ENCODE data around the gene ALOX5AP. TPM values are rescaled to one million over a fixed set of nuclear protein-coding genes. Genes with fewer than 3 reads are reported as not detected.
A peak's percentile ranks its signal among the peaks of the same experiment; 100 is the strongest.

Gene ALOX5AP
- total RNA-seq, 6 experiments from 2014 or later, result 0.53 to 6.7 (median 3.7) TPM

GRCh38 chr13:30712536-30713532 is 22.5 kb upstream of the ALOX5AP start:
- Histone ChIP-seq H3K27me3 (no peaks in the 10 kb centered on the region), H3K4me1 (no peaks in the 10 kb centered on the region), H3K4me3 (no peak overlapping the region), H3K27ac (no peak overlapping the region), H3K36me3 (no peaks in the 10 kb centered on the region), H3K9me3 (no peaks in the 10 kb centered on the region)
- DNase-seq (no peak), ATAC-seq (peak; percentile 81 to 88 (median 86))
- 35% methylated on average over 10 of the region's 13 CpGs for WGBS (ENCODE audit: insufficient coverage, low coverage, low lambda C conversion rate, missing lambda C conversion rate)
- intact Hi-C loops (cut with DNase I), result no loop called here
- TF ChIP-seq POLR2A (IDR thresholded peaks at IDR 0.05), result no peak
- no peak for TF ChIP-seq CTCF (IDR thresholded peaks at IDR 0.05)

GRCh38 chr13:30714629-30715371 is 20.5 kb upstream of the ALOX5AP start:
- Histone ChIP-seq H3K9me3 (no peaks in the 10 kb centered on the region), H3K4me1 (no peaks in the 10 kb centered on the region), H3K27me3 (no peaks in the 10 kb centered on the region), H3K4me3 (no peak overlapping the region), H3K36me3 (no peaks in the 10 kb centered on the region), H3K27ac (no peak overlapping the region)
- no peak for ATAC-seq
- no peak for DNase-seq
- TF ChIP-seq CTCF (IDR thresholded peaks at IDR 0.05), result no peak
- TF ChIP-seq POLR2A (IDR thresholded peaks at IDR 0.05), result no peak
- 67% methylated on average over 8 of the region's 10 CpGs for WGBS (ENCODE audit: insufficient coverage, low coverage, low lambda C conversion rate, missing lambda C conversion rate)
- intact Hi-C loops (cut with DNase I), result no loop called here

GRCh38 chr13:30715372-30715756 is 20.0 kb upstream of the ALOX5AP start:
- Histone ChIP-seq H3K4me1 (no peaks in the 10 kb centered on the region), H3K27ac (no peak overlapping the region), H3K27me3 (no peaks in the 10 kb centered on the region), H3K9me3 (no peaks in the 10 kb centered on the region), H3K4me3 (no peak overlapping the region), H3K36me3 (no peaks in the 10 kb centered on the region)
- intact Hi-C loops (cut with DNase I), result no loop called here
- no peak for ATAC-seq
- 60% methylated on average over 1 of the region's 4 CpGs for WGBS (ENCODE audit: insufficient coverage, low coverage, low lambda C conversion rate, missing lambda C conversion rate)
- TF ChIP-seq CTCF (IDR thresholded peaks at IDR 0.05), result no peak
- no peak for DNase-seq

- no peak overlapping the region for H3K4me3 ChIP-seq
- ATAC-seq, result no peak
- H3K27me3 ChIP-seq, result no peaks in the 10 kb centered on the region
- no peaks in the 10 kb centered on the region for H3K36me3 ChIP-seq
- DNase-seq, result no peak
- no peaks in the 10 kb centered on the region for H3K4me1 ChIP-seq
- H3K9me3 ChIP-seq, result no peaks in the 10 kb centered on the region
- no peak overlapping the region for H3K27ac ChIP-seq
- TF ChIP-seq POLR2A (IDR thresholded peaks at IDR 0.05) (no peak), CTCF (IDR thresholded peaks at IDR 0.05) (no peak)
- 56% methylated on average over 3 of the region's 4 CpGs for WGBS (ENCODE audit: insufficient coverage, low coverage, low lambda C conversion rate, missing lambda C conversion rate)
- intact Hi-C loops (cut with DNase I), result no loop called here
Measured at GRCh38 chr13:30715837-30716236, 19.5 kb upstream of the ALOX5AP start.

All from right lobe of liver (tissue), 6 donors.